K562 (cell line): ENCODE measurements around the gene FZD4. TPM values are rescaled to one million over a fixed set of nuclear protein-coding genes. Genes with fewer than 3 reads are reported as not detected.

Experiments
- CBX2 ChIP-seq: fragments of 200-600 bp; sonication (generic); IDR thresholded peaks from one replicate; pipeline ENCODE4 v1.6.1; 2012; ENCODE audit warnings: mild to moderate bottlenecking, low read length, inconsistent platforms; ENCODE audit not compliant: insufficient read depth, poor library complexity, severe bottlenecking
- DMBX1 ChIP-seq: fragments of 250-450 bp; sonication (Bioruptor Pico); IDR thresholded peaks from 2 replicates; pipeline ENCODE4 v1.8.0; 2022; ENCODE audit warnings: inconsistent platforms, mild to moderate bottlenecking, moderate library complexity, borderline replicate concordance
- EP400 ChIP-seq: fragments of 450-650 bp; IDR thresholded peaks from 2 replicates; pipeline ENCODE4 v1.6.1; 2017; ENCODE audit warnings: antibody characterized with exemption, mild to moderate bottlenecking, moderate library complexity
- FOXJ3 ChIP-seq: sonication (generic); formaldehyde crosslinking; IDR thresholded peaks from 2 replicates; pipeline ENCODE4 v1.4.0; 2020; ENCODE audit warnings: mild to moderate bottlenecking, missing genetic modification reagents
- GATAD2B ChIP-seq: fragments of 450-650 bp; IDR thresholded peaks from 2 replicates; pipeline ENCODE4 v1.6.1; 2017; ENCODE audit warnings: mild to moderate bottlenecking, borderline replicate concordance
- GTF2E2 ChIP-seq: fragments of 200-800 bp; sonication (Bioruptor generic); IDR thresholded peaks from 2 replicates; pipeline ENCODE4 v1.6.1; 2016; ENCODE audit warnings: missing genetic modification characterization, missing compliant biosample characterization
- IRF2 ChIP-seq: sonication (generic); formaldehyde crosslinking; IDR thresholded peaks from 2 replicates; pipeline ENCODE4 v1.8.1; 2022; ENCODE audit warnings: mild to moderate bottlenecking, missing genetic modification reagents
- NELFE ChIP-seq: IDR thresholded peaks from 2 replicates; pipeline ENCODE4 v1.6.1; 2011; ENCODE audit warnings: mild to moderate bottlenecking; ENCODE audit not compliant: insufficient read depth, insufficient read length
- NFIX ChIP-seq: fragments of 250-450 bp; sonication (Bioruptor Pico); IDR thresholded peaks from 2 replicates; pipeline ENCODE4 v1.4.0; 2020; ENCODE audit warnings: low read depth, mild to moderate bottlenecking, moderate library complexity
- RB1 ChIP-seq: fragments of 450-650 bp; IDR thresholded peaks from 2 replicates; pipeline ENCODE4 v1.6.1; 2017; ENCODE audit warnings: low read depth, mild to moderate bottlenecking
- RBM15 ChIP-seq: fragments of 200-400 bp; formaldehyde crosslinking; IDR thresholded peaks from 2 replicates; pipeline ENCODE4 v1.6.1; 2018; ENCODE audit warnings: mild to moderate bottlenecking, low read length, moderate library complexity; ENCODE audit not compliant: insufficient read depth
- RFX7 ChIP-seq: fragments of 250-450 bp; sonication (Bioruptor Pico); IDR thresholded peaks from 2 replicates; pipeline ENCODE4 v1.5.1; 2021; ENCODE audit warnings: mild to moderate bottlenecking
- RUNX1 ChIP-seq: sonication (generic); IDR thresholded peaks from 2 replicates; pipeline ENCODE4 v1.6.1; 2016; ENCODE audit warnings: antibody characterized with exemption, low read depth
- SAP30 ChIP-seq: fragments of 200-600 bp; sonication (generic); IDR thresholded peaks from 2 replicates; pipeline ENCODE4 v1.6.1; 2012; ENCODE audit warnings: borderline replicate concordance, low read depth, mild to moderate bottlenecking, moderate library complexity, low read length, control low read depth, inconsistent platforms; ENCODE audit not compliant: insufficient read depth, poor library complexity, severe bottlenecking
- SIX5 ChIP-seq, 2 experiments: IDR thresholded peaks; 2 replicates each; pipeline ENCODE4 v1.6.1; 2011; ENCODE audit warnings: low read length in 2 of 2, borderline replicate concordance in 1 of 2, low read depth in 1 of 2, mild to moderate bottlenecking in 1 of 2, moderate library complexity in 1 of 2; ENCODE audit not compliant: insufficient read depth in 1 of 2
- SMAD2 ChIP-seq: fragments of 150-350 bp; IDR thresholded peaks from 2 replicates; pipeline ENCODE4 v1.6.1; 2014; ENCODE audit warnings: low read depth, mild to moderate bottlenecking, low read length
- SMARCA5 ChIP-seq: fragments of 450-650 bp; IDR thresholded peaks from 2 replicates; pipeline ENCODE4 v1.6.1; 2016
- SNIP1 ChIP-seq: fragments of 450-650 bp; IDR thresholded peaks from 2 replicates; pipeline ENCODE4 v1.7.1; 2017; ENCODE audit warnings: low read depth, mild to moderate bottlenecking
- TRIM24 ChIP-seq, 2 experiments: fragments of 450-650 bp; IDR thresholded peaks; 2 replicates each; pipeline ENCODE4 v1.6.1; 2016
- U2AF1 ChIP-seq: fragments of 200-400 bp; formaldehyde crosslinking; optimal IDR thresholded peaks from 2 replicates; pipeline ENCODE3; 2017; ENCODE audit warnings: mild to moderate bottlenecking, low read depth, low read length, moderate library complexity
- ZBTB17 ChIP-seq: fragments of 450-650 bp; formaldehyde crosslinking; IDR thresholded peaks from 2 replicates; pipeline ENCODE4 v1.4.0; 2020; ENCODE audit warnings: mild to moderate bottlenecking
- ZFP1 ChIP-seq: fragments of 450-650 bp; formaldehyde crosslinking; IDR thresholded peaks from 2 replicates; pipeline ENCODE4 v1.4.0; 2020; ENCODE audit warnings: mild to moderate bottlenecking, mixed read lengths
- ZFP36 ChIP-seq: fragments of 150-350 bp; IDR thresholded peaks from 2 replicates; pipeline ENCODE4 v1.6.1; 2018; ENCODE audit warnings: low read length, low read depth; ENCODE audit not compliant: partially characterized antibody
- ZNF12 ChIP-seq: sonication (generic); formaldehyde crosslinking; IDR thresholded peaks from 2 replicates; pipeline ENCODE4 v1.4.0; 2020; ENCODE audit warnings: mild to moderate bottlenecking, missing genetic modification reagents
- ZNF324 ChIP-seq: fragments of 250-450 bp; sonication (Bioruptor Pico); IDR thresholded peaks from 2 replicates; pipeline ENCODE4 v1.4.0; 2020; ENCODE audit warnings: mild to moderate bottlenecking
- ZNF561 ChIP-seq: fragments of 450-650 bp; formaldehyde crosslinking; conservative IDR thresholded peaks from 2 replicates; pipeline ENCODE4 v1.4.0; 2020; ENCODE audit warnings: mild to moderate bottlenecking, moderate library complexity
- polyA plus RNA-seq, 8 experiments: library from polyadenylated mRNA; depleted of rRNA in 4 of 8; stranded (reverse) in 5 of 8; unstranded in 3 of 8; fragments of >200 nt; fragmentation: Nextera tagmentation in 2 of 8; fragmentation: Illumina TruSeq in 1 of 8; extraction: Ambion mirVana in 2 of 8; extraction: Trizol in 1 of 8; gene quantifications; 2 replicates each; pipeline versions ENCODE4 v1.2.1 to v1.2.3, GENCODE V29; 2011 to 2014; ENCODE audit warnings: inconsistent platforms in 1 of 8, missing spikeins in 1 of 8
- total RNA-seq, 7 experiments: library from RNA; depleted of rRNA in 6 of 7; stranded (reverse); fragments of >200 nt in 6 of 7; fragmentation: Illumina TruSeq in 2 of 7; extraction: Trizol in 2 of 7; gene quantifications; 2 replicates each; pipeline versions ENCODE4 v1.2.1 to v1.2.3, GENCODE V29; 2011 to 2021; ENCODE audit warnings: low replicate concordance in 1 of 7
- TF ChIP-seq, protein P1 (sequence below): fragments of 250-450 bp; sonication (Bioruptor Pico); IDR thresholded peaks from 2 replicates; pipeline ENCODE4 v1.4.0; 2020; ENCODE audit warnings: borderline replicate concordance
- TF ChIP-seq, protein P2 (sequence below): fragments of 250-450 bp; sonication (Bioruptor Pico); IDR thresholded peaks from 2 replicates; pipeline ENCODE4 v1.5.0; 2020; ENCODE audit warnings: mild to moderate bottlenecking, borderline replicate concordance

FZD4 gene
- total and polyA plus RNA-seq, 9 of the 15 experiments (the other 6 are each of a cell fraction or from before 2014, with no cell fraction given) = 1.2 to 7.9 (median 5.8) TPM

DNA sequence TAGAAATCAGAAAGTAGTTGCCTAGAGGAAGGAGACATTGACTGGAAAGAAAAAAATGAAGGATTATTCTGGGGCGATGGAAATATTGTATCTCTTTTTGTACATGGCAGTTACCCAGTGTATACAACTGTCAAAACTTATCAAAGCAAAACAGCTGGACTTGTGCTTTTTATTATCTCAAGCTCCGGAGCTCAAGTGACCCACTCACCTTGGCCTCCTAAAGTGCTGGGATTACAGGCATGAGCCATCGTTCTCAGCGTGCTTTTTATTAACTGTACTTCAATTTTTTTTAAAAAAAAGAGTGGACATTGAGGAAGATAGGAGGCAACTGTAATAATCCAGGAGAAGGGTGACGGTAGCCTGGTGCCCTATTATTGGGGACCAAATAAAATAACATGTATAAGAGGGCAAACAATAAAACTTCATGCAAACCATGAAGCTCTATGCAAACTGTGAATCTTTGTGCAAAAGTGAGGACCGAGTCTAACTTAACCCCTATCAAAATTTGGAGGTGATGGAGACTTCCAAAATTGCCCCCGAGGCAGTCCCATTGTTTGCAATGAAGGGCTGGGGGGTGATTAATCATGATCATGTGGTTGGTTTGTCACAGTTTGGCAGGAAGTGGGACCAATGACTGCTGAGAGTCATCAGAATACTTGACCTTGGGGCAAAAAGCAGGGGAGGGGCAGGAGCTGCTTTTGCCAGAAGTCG is 23.5 kb downstream of the FZD4 start (continued):
- no peak for TF ChIP-seq NELFE
- no peak for TF ChIP-seq U2AF1
- TF ChIP-seq GATAD2B = no peak
- TF ChIP-seq ZBTB17 (CRISPR knock-in tag) = no peak
- no peak for TF ChIP-seq RUNX1
- no peak for TF ChIP-seq EP400
- TF ChIP-seq ZNF561 (CRISPR knock-in tag) = no peak
- no peak for TF ChIP-seq ZFP1 (CRISPR knock-in tag)
- TF ChIP-seq ZNF12 = no peak
- no peak for TF ChIP-seq ZFP36
- TF ChIP-seq GTF2E2 = peak; percentile 85
- TF ChIP-seq SNIP1 = no peak
- TF ChIP-seq, protein P1, sequence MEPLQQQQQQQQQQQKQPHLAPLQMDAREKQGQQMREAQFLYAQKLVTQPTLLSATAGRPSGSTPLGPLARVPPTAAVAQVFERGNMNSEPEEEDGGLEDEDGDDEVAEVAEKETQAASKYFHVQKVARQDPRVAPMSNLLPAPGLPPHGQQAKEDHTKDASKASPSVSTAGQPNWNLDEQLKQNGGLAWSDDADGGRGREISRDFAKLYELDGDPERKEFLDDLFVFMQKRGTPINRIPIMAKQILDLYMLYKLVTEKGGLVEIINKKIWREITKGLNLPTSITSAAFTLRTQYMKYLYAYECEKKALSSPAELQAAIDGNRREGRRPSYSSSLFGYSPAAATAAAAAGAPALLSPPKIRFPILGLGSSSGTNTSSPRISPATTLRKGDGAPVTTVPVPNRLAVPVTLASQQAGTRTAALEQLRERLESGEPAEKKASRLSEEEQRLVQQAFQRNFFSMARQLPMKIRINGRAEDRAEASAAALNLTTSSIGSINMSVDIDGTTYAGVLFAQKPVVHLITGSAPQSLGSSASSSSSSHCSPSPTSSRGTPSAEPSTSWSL (CRISPR knock-in tag) = no peak
- TF ChIP-seq RB1 = peak; percentile 12; the same call in 1 of the 2 replicates
- no peak for TF ChIP-seq CBX2
- TF ChIP-seq DMBX1 (CRISPR knock-in tag) = 0 out of 2 replicates have a peak, but pooled peaks have one; percentile 29
- TF ChIP-seq TRIM24 (IDR thresholded peaks at IDR 0.05) = peak; percentile 44 to 74; a peak in 2 of 4 replicates
- TF ChIP-seq ZNF324 (CRISPR knock-in tag) = no peak
- no peak for TF ChIP-seq SAP30
- TF ChIP-seq SMAD2 = no peak
- no peak for TF ChIP-seq RFX7
- TF ChIP-seq FOXJ3 (CRISPR knock-in tag) = no peak
- TF ChIP-seq NFIX (CRISPR knock-in tag) = no peak
- no peak for TF ChIP-seq RBM15
- TF ChIP-seq SIX5 (IDR thresholded peaks at IDR 0.05; ENCODE audit: borderline replicate concordance in 1 of 2, insufficient read depth in 1 of 2, low read depth in 1 of 2, low read length in 2 of 2) = no peak
- TF ChIP-seq, protein P2, sequence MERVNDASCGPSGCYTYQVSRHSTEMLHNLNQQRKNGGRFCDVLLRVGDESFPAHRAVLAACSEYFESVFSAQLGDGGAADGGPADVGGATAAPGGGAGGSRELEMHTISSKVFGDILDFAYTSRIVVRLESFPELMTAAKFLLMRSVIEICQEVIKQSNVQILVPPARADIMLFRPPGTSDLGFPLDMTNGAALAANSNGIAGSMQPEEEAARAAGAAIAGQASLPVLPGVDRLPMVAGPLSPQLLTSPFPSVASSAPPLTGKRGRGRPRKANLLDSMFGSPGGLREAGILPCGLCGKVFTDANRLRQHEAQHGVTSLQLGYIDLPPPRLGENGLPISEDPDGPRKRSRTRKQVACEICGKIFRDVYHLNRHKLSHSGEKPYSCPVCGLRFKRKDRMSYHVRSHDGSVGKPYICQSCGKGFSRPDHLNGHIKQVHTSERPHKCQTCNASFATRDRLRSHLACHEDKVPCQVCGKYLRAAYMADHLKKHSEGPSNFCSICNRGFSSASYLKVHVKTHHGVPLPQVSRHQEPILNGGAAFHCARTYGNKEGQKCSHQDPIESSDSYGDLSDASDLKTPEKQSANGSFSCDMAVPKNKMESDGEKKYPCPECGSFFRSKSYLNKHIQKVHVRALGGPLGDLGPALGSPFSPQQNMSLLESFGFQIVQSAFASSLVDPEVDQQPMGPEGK (CRISPR knock-in tag) = no peak
- TF ChIP-seq IRF2 (CRISPR knock-in tag) = no peak
- TF ChIP-seq SMARCA5 = no peak
